ENCODE measurements around the gene MC5R.

Gene MC5R

GRCh38 chr18:13874558-13874957 lies 50.6 kb downstream of the MC5R start:
- Mint-ChIP-seq H3K9me3 (no peaks in the 10 kb centered on the region), H3K4me3 (no peak overlapping the region), H3K36me3 (ENCODE audit: low read depth) (no peaks in the 10 kb centered on the region), H3K27me3 (peaks cover 10% of the 10 kb centered on the region), H3K27ac (no peak overlapping the region), H3K4me1 (ENCODE audit: low read depth) (no peaks in the 10 kb centered on the region)
- intact Hi-C loops (cut with micrococcal nuclease) = no loop called here
